ENCODE results near the gene PLEKHA1. TPM values are rescaled to one million over a fixed set of nuclear protein-coding genes. Genes with fewer than 3 reads are reported as not detected.

Gene PLEKHA1
- total RNA-seq, 5 donors from 2014 or later (not counting 1 experiment from before 2014, with no cell fraction given), result 36.8 to 58.6 (median 40.5) TPM

DNA sequence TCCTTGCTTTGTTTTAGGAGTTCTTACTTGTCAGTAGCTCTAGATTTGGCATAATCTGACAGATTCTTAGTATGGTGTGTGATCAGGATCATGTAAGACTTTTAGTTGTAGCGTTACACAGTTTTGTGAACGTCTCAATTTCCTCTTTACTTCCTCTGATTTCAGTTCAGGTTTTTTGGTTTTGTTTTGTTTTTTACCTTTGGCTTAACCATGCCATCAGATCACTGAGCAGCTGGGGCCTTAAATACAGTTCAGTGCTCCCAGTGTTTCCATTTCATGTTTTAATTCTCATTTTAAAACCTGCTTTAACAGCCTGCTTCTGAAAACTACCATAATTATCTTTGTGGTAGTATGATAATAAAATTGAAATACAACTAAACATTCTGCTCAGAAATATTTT, 52.8 kb downstream of the PLEKHA1 start:
- no CpG with 5 or more reads among the region's 2 CpGs for WGBS (ENCODE audit: insufficient coverage)
- Mint-ChIP-seq H3K9me3 (no peaks in the 10 kb centered on the region), H3K4me3 (peak overlapping the region in 1 of 3 donors; percentile 25), H3K36me3 (peaks cover 31% of the 10 kb centered on the region), H3K4me1 (peaks cover 20 to 37% (median 35%) of the 10 kb centered on the region in 3 donors), H3K27ac (peak overlapping the region; percentile 83 to 87), H3K27me3 (no peaks in the 10 kb centered on the region)
- DNase-seq (no peak), ATAC-seq (replicated peaks in 1 of 4) (peak in 1 of 4 experiments; percentile 27)
- ChIA-PET CTCF (no interaction called here), POLR2A (no interaction called here)
- Histone ChIP-seq H3K27me3 (replicated peaks in 1 of 2; ENCODE audit: control insufficient read depth in 2 of 2, extremely low read depth in 1 of 2, insufficient read depth in 2 of 2, low read length in 1 of 2) (no peaks in the 10 kb centered on the region), H3K27ac (ENCODE audit: low read length) (no peak overlapping the region), H3K4me1 (ENCODE audit: control insufficient read depth in 1 of 2, extremely low read depth in 1 of 2, insufficient read depth in 2 of 2, low read length in 2 of 2) (peaks cover 4 to 14% of the 10 kb centered on the region in 2 experiments), H3K4me3 (ENCODE audit: control insufficient read depth in 1 of 2, extremely low read depth in 1 of 2, low read length in 1 of 2) (no peak overlapping the region), H3K9me3 (no peaks in the 10 kb centered on the region), H3K36me3 (ENCODE audit: control insufficient read depth in 2 of 2, extremely low read depth in 1 of 2, insufficient read depth in 1 of 2, low read length in 1 of 2) (peaks cover 0 to 24% of the 10 kb centered on the region in 2 donors)

- no peak overlapping the region for H3K4me3 ChIP-seq (ENCODE audit: control insufficient read depth in 1 of 2, extremely low read depth in 1 of 2, low read length in 1 of 2)
- H3K27ac ChIP-seq (ENCODE audit: low read length), result no peak overlapping the region
- H3K9me3 ChIP-seq, result no peaks in the 10 kb centered on the region
- Mint-ChIP-seq H3K9me3 (peaks cover 1 to 2% (median 2%) of the 10 kb centered on the region in 3 donors), H3K27ac (peak overlapping the region in 1 of 2 donors; percentile 37), H3K4me3 (no peak overlapping the region), H3K27me3 (no peaks in the 10 kb centered on the region), H3K36me3 (peaks cover 8% of the 10 kb centered on the region), H3K4me1 (peaks cover 0 to 8% (median 0%) of the 10 kb centered on the region in 3 donors)
- H3K27me3 ChIP-seq (replicated peaks in 1 of 2; ENCODE audit: control insufficient read depth in 2 of 2, extremely low read depth in 1 of 2, insufficient read depth in 2 of 2, low read length in 1 of 2), result no peaks in the 10 kb centered on the region
- CTCF ChIA-PET, result interaction anchor here (0.6 to 4.1 kb wide), 23 partner anchors 11 to 575 kb away, joined by 3 to 55 read pairs (median 4); partner anchors contain the start of gene PLEKHA1 (in 1 of the 2)
- POLR2A ChIA-PET, result no interaction called here
- ATAC-seq (replicated peaks in 1 of 4) (peak in 2 of 4 experiments; percentile 43 to 46), DNase-seq (peak in 1 of 35 experiments; percentile 77)
- peaks cover 0 to 3% of the 10 kb centered on the region in 2 donors for H3K36me3 ChIP-seq (ENCODE audit: control insufficient read depth in 2 of 2, extremely low read depth in 1 of 2, insufficient read depth in 1 of 2, low read length in 1 of 2)
- no peaks in the 10 kb centered on the region for H3K4me1 ChIP-seq (ENCODE audit: control insufficient read depth in 1 of 2, extremely low read depth in 1 of 2, insufficient read depth in 2 of 2, low read length in 2 of 2)
- WGBS (ENCODE audit: insufficient coverage), result 100% methylated on average over 1 of the region's 3 CpGs
Observed at GRCh38 chr10:122435212-122435827, 60.8 kb downstream of the PLEKHA1 start.

DNA sequence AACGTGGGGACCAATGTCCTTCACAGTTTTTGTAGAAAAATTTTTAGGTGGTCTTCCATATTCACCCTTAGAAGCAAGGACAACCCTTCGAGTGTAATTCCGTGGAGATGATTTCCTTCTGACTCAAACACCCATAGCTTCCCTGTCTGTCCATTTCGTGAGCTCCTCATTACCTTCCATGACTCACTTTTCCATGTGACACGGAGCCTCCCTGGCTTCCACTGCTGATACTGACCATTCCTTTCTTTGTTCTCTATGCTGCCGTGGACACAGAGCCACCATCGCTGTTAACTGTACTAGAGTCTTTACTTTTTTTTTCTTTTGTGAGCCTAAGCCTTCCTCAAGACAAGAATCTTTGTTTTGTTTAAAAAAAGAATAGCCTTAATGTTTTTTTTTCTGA, 67.5 kb downstream of the PLEKHA1 start:
- WGBS (ENCODE audit: insufficient coverage), result 93% methylated on average over 2 of the region's 7 CpGs
- Mint-ChIP-seq H3K27ac (no peak overlapping the region), H3K4me1 (no peaks in the 10 kb centered on the region), H3K9me3 (peaks cover 4 to 5% (median 5%) of the 10 kb centered on the region in 3 donors), H3K4me3 (no peak overlapping the region), H3K27me3 (peaks cover 0 to 7% of the 10 kb centered on the region in 2 donors), H3K36me3 (peaks cover 6% of the 10 kb centered on the region)
- Histone ChIP-seq H3K36me3 (ENCODE audit: control insufficient read depth in 2 of 2, extremely low read depth in 1 of 2, insufficient read depth in 1 of 2, low read length in 1 of 2) (no peaks in the 10 kb centered on the region), H3K4me3 (ENCODE audit: control insufficient read depth in 1 of 2, extremely low read depth in 1 of 2, low read length in 1 of 2) (no peak overlapping the region), H3K27ac (ENCODE audit: low read length) (no peak overlapping the region), H3K9me3 (no peaks in the 10 kb centered on the region), H3K4me1 (ENCODE audit: control insufficient read depth in 1 of 2, extremely low read depth in 1 of 2, insufficient read depth in 2 of 2, low read length in 2 of 2) (no peaks in the 10 kb centered on the region), H3K27me3 (replicated peaks in 1 of 2; ENCODE audit: control insufficient read depth in 2 of 2, extremely low read depth in 1 of 2, insufficient read depth in 2 of 2, low read length in 1 of 2) (peaks cover 0 to 2% of the 10 kb centered on the region in 2 experiments)
- CTCF ChIA-PET, result interaction anchor here in 1 of 2 donors (0.8 to 1.1 kb wide), 2 partner anchors 10 to 143 kb away, joined by 3 read pairs; no protein-coding TSS in a partner anchor
- POLR2A ChIA-PET, result interaction anchor here in 1 of 2 donors (0.8 kb wide), 1 partner anchor 111 kb away, joined by 3 read pairs; no protein-coding TSS in a partner anchor
- ATAC-seq (replicated peaks in 1 of 4) (no peak), DNase-seq (no peak)

DNA sequence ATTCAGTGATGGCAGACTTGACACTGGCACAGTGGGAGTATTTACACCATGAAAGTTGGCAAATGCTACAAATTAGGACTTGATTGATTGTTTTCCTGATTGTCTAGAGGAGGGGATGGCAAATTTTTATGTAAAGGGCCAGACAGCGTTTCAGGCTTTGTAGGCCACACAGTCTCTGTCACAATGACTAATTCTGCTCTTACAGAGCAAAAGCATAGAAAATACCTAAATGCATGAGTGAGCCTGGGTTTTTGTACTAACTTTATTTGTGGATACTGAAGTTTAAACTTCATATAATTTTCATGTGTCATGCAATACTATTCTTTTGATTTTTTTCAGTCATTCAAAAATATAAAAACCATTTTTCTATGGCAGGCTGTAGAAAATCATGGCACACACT, 71.0 kb downstream of the PLEKHA1 start:
- no CpG with 5 or more reads among the region's 1 CpG for WGBS (ENCODE audit: insufficient coverage)
- Histone ChIP-seq H3K9me3 (no peaks in the 10 kb centered on the region), H3K4me1 (ENCODE audit: control insufficient read depth in 1 of 2, extremely low read depth in 1 of 2, insufficient read depth in 2 of 2, low read length in 2 of 2) (no peaks in the 10 kb centered on the region), H3K4me3 (ENCODE audit: control insufficient read depth in 1 of 2, extremely low read depth in 1 of 2, low read length in 1 of 2) (no peak overlapping the region), H3K36me3 (ENCODE audit: control insufficient read depth in 2 of 2, extremely low read depth in 1 of 2, insufficient read depth in 1 of 2, low read length in 1 of 2) (no peaks in the 10 kb centered on the region), H3K27me3 (replicated peaks in 1 of 2; ENCODE audit: control insufficient read depth in 2 of 2, extremely low read depth in 1 of 2, insufficient read depth in 2 of 2, low read length in 1 of 2) (peaks cover under 1 to 2% of the 10 kb centered on the region in 2 experiments), H3K27ac (ENCODE audit: low read length) (no peak overlapping the region)
- no peak for DNase-seq
- Mint-ChIP-seq H3K4me1 (no peaks in the 10 kb centered on the region), H3K36me3 (no peaks in the 10 kb centered on the region), H3K9me3 (peaks cover under 1 to 1% (median 1%) of the 10 kb centered on the region in 3 donors), H3K27ac (no peak overlapping the region), H3K4me3 (no peak overlapping the region), H3K27me3 (peaks cover 3 to 17% of the 10 kb centered on the region in 2 donors)
- ChIA-PET POLR2A (no interaction called here), CTCF (no interaction called here)
- no peak for ATAC-seq (replicated peaks in 1 of 4)

DNA sequence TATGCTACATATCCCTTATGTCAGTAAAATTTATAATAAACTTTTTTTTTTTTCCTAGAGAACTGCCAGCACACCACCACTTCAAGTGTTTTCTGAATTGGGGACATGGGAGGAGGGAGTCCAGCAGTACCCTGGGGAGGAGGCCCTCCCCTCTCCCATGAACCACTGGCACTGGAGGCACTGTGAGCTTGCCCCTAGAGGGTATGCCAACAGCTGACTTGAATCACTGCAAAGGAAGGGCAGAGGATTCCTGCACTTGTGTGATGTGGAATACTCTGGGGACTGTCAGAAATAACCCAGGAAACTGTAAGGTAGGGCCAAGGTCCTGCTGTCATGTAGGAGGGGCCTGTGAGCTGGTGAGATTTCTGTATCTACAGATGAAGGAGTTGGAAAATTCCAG, 71.4 kb downstream of the PLEKHA1 start:
- H3K4me3 Mint-ChIP-seq, result no peak overlapping the region
- no peak overlapping the region for H3K27ac Mint-ChIP-seq
- H3K4me1 Mint-ChIP-seq, result no peaks in the 10 kb centered on the region
- ATAC-seq (replicated peaks in 1 of 4), result no peak
- Histone ChIP-seq H3K4me3 (ENCODE audit: control insufficient read depth in 1 of 2, extremely low read depth in 1 of 2, low read length in 1 of 2) (no peak overlapping the region), H3K27me3 (replicated peaks in 1 of 2; ENCODE audit: control insufficient read depth in 2 of 2, extremely low read depth in 1 of 2, insufficient read depth in 2 of 2, low read length in 1 of 2) (peaks cover 2 to 5% of the 10 kb centered on the region in 2 experiments), H3K36me3 (ENCODE audit: control insufficient read depth in 2 of 2, extremely low read depth in 1 of 2, insufficient read depth in 1 of 2, low read length in 1 of 2) (no peaks in the 10 kb centered on the region), H3K4me1 (ENCODE audit: control insufficient read depth in 1 of 2, extremely low read depth in 1 of 2, insufficient read depth in 2 of 2, low read length in 2 of 2) (no peaks in the 10 kb centered on the region), H3K27ac (ENCODE audit: low read length) (no peak overlapping the region), H3K9me3 (no peaks in the 10 kb centered on the region)
- ChIA-PET CTCF (no interaction called here), POLR2A (no interaction called here)
- H3K36me3 Mint-ChIP-seq, result no peaks in the 10 kb centered on the region
- H3K9me3 Mint-ChIP-seq, result no peaks in the 10 kb centered on the region
- H3K27me3 Mint-ChIP-seq, result peaks cover 6 to 17% of the 10 kb centered on the region in 2 donors
- DNase-seq, result no peak

DNA sequence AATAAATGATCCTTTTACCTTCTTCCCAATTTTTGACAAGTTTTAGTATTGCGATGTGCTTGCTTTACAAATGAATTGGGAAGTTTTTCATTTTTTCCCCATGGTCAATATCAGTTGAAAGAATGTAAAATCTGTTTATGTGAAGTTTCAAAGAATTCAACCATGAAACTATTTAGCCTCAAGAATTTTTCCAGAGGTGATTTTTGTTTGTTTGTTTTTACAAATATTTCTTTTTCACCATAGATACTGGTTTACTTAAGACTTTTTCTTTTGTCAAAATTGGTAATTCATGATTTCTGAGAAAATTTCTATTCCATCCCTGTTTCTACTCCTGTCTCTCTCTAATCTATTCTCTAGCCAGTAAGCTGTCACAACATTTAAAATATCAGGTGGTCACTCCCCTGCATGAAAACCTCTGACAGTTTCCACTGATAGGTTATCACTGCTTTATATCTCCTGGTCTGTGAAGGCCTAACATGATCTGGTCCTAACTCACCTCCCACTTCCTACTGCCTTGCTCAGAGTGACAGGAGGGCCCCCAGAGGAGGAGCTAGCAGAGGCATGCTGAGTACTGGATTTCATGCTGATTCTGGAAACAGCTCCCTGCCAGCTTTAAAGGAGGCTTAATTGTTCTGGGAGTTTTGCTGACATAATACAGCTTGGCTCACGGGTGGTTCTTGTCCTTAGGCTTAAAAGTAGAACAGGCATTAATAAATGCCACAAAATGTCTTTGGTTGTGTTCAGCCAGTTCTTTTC, 72.3 kb downstream of the PLEKHA1 start:
- H3K9me3 ChIP-seq, result no peaks in the 10 kb centered on the region
- ChIA-PET CTCF (no interaction called here), POLR2A (no interaction called here)
- no peaks in the 10 kb centered on the region for H3K36me3 Mint-ChIP-seq
- no peak overlapping the region for H3K27ac Mint-ChIP-seq
- H3K4me3 Mint-ChIP-seq, result no peak overlapping the region
- ATAC-seq (replicated peaks in 1 of 4), result no peak
- no peak for DNase-seq
- no peaks in the 10 kb centered on the region for H3K4me1 Mint-ChIP-seq
- H3K27ac ChIP-seq (ENCODE audit: low read length), result no peak overlapping the region
- H3K36me3 ChIP-seq (ENCODE audit: control insufficient read depth in 2 of 2, extremely low read depth in 1 of 2, insufficient read depth in 1 of 2, low read length in 1 of 2), result no peaks in the 10 kb centered on the region
- H3K27me3 ChIP-seq (replicated peaks in 1 of 2; ENCODE audit: control insufficient read depth in 2 of 2, extremely low read depth in 1 of 2, insufficient read depth in 2 of 2, low read length in 1 of 2), result peaks cover 2 to 6% of the 10 kb centered on the region in 2 experiments
- H3K9me3 Mint-ChIP-seq, result no peaks in the 10 kb centered on the region
- H3K4me3 ChIP-seq (ENCODE audit: control insufficient read depth in 1 of 2, extremely low read depth in 1 of 2, low read length in 1 of 2), result no peak overlapping the region
- WGBS (ENCODE audit: insufficient coverage), result no CpG with 5 or more reads among the region's 2 CpGs
- no peaks in the 10 kb centered on the region for H3K4me1 ChIP-seq (ENCODE audit: control insufficient read depth in 1 of 2, extremely low read depth in 1 of 2, insufficient read depth in 2 of 2, low read length in 2 of 2)
- peaks cover 6 to 17% of the 10 kb centered on the region in 2 donors for H3K27me3 Mint-ChIP-seq

All from T-cell (primary cell).